Fibroblast of lung (primary cell): Measurements from ENCODE around the gene OR52N1.

ENCODE experiments used
- CTCF ChIP-seq, 2 donors: IDR thresholded peaks in 1 of 2; conservative IDR thresholded peaks in 1 of 2; 1 replicate in 1 of 2; 2 replicates in 1 of 2; pipeline ENCODE4 v1.5.1; 2011 to 2012; ENCODE audit warnings: low read length in 2 of 2, control low read depth in 1 of 2, inconsistent platforms in 1 of 2, low read depth in 1 of 2, mild to moderate bottlenecking in 1 of 2
- EZH2 ChIP-seq: IDR thresholded peaks from 2 replicates; pipeline ENCODE4 v1.5.1; 2012; ENCODE audit warnings: low read length, control low read depth, mild to moderate bottlenecking; ENCODE audit errors: missing control alignments

DNA sequence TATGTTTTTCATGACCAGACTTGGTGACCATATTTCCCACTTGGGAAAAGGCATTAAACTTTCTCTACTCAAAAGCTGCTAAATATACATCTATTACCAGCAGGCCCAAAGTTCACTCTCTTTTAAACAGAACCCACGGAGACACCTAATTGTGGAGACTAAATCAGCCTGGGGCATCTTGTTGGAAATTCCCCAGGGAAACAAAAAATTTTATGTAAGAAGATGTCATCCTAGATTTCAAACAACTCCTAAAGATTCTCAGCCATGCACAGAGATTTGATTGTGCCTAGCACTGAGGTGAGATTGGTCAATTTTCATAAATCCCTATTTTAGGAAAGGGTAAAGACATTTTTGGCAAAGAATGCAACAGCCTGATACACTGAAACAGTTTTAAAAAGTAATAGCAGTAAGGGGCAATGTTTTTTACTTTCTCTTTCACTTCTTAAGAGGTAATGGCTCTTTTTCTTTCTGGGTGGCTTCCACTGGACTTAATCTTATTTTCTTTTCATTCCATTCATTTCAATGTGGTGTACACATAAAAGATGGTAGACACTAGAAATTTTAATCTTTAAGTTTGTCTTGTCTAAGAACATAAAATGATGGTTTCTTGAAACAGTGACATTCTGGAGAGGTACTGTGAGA, 27.3 kb upstream of the OR52N1 start:
- TF ChIP-seq EZH2 (no peak), CTCF (conservative IDR thresholded peaks at IDR 0.05 in 1 of 2, IDR thresholded peaks at IDR 0.05 in 1 of 2; ENCODE audit: low read depth in 1 of 2, low read length in 2 of 2) (no peak)
